Sigmoid colon (tissue), 3 donors: Measurements from ENCODE around the gene WDFY4.

Source experiments
- CTCF ChIP-seq, 4 experiments: fragments of 450-650 bp in 3 of 4; fragments of 200-600 bp in 1 of 4; IDR thresholded peaks; one replicate each; pipeline ENCODE4 v1.5.1; 2016 to 2019; ENCODE audit warnings: antibody characterized with exemption in 4 of 4, mild to moderate bottlenecking in 3 of 4, moderate library complexity in 2 of 4
- POLR2A ChIP-seq, 2 donors: fragments of 450-650 bp; IDR thresholded peaks; one replicate each; pipeline ENCODE4 v1.6.1; 2016; ENCODE audit warnings: antibody characterized with exemption in 2 of 2, mild to moderate bottlenecking in 2 of 2, moderate library complexity in 2 of 2

- TF ChIP-seq POLR2A (IDR thresholded peaks at IDR 0.05) (no peak), CTCF (IDR thresholded peaks at IDR 0.05) (no peak)
These were observed 105.1 kb downstream of the WDFY4 start for GRCh38 chr10:48789486-48790456.
